ENCODE data around the gene TNS1. TPM values are rescaled to one million over a fixed set of nuclear protein-coding genes. Genes with fewer than 3 reads are reported as not detected.

The TNS1 gene
- total RNA-seq, 1 experiment from 2014 or later, result 4.5 TPM

- Mint-ChIP-seq H3K36me3 (no peaks in the 10 kb centered on the region), H3K27ac (no peak overlapping the region), H3K9me3 (no peaks in the 10 kb centered on the region), H3K4me1 (peaks cover 2% of the 10 kb centered on the region; the same call in 1 of the 2 replicates), H3K27me3 (ENCODE audit: low read depth) (peaks cover 30% of the 10 kb centered on the region), H3K4me3 (no peak overlapping the region)
- POLR2A ChIA-PET, result no interaction called here
- no peak for TF ChIP-seq NR1H2 (CRISPR knock-in tag; IDR thresholded peaks at IDR 0.05)
- TF ChIP-seq ZNF396 (CRISPR knock-in tag; IDR thresholded peaks at IDR 0.05; ENCODE audit: borderline replicate concordance), result no peak
- TF ChIP-seq, protein P1, sequence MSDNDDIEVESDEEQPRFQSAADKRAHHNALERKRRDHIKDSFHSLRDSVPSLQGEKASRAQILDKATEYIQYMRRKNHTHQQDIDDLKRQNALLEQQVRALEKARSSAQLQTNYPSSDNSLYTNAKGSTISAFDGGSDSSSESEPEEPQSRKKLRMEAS (CRISPR knock-in tag; IDR thresholded peaks at IDR 0.05), result no peak
- no peak for TF ChIP-seq CBFB (CRISPR knock-in tag; IDR thresholded peaks at IDR 0.05; ENCODE audit: low read depth)
- TF ChIP-seq CDX4 (CRISPR knock-in tag; IDR thresholded peaks at IDR 0.05; ENCODE audit: borderline replicate concordance), result no peak
- TF ChIP-seq, protein P2, sequence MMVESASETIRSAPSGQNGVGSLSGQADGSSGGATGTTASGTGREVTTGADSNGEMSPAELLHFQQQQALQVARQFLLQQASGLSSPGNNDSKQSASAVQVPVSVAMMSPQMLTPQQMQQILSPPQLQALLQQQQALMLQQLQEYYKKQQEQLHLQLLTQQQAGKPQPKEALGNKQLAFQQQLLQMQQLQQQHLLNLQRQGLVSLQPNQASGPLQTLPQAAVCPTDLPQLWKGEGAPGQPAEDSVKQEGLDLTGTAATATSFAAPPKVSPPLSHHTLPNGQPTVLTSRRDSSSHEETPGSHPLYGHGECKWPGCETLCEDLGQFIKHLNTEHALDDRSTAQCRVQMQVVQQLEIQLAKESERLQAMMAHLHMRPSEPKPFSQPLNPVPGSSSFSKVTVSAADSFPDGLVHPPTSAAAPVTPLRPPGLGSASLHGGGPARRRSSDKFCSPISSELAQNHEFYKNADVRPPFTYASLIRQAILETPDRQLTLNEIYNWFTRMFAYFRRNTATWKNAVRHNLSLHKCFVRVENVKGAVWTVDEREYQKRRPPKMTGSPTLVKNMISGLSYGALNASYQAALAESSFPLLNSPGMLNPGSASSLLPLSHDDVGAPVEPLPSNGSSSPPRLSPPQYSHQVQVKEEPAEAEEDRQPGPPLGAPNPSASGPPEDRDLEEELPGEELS (CRISPR knock-in tag; IDR thresholded peaks at IDR 0.05), result no peak
- TF ChIP-seq SMAD3 (CRISPR knock-in tag; IDR thresholded peaks at IDR 0.05; ENCODE audit: borderline replicate concordance), result no peak
- no peak for TF ChIP-seq ZNF138 (CRISPR knock-in tag; conservative IDR thresholded peaks at IDR 0.05)
- no peak for TF ChIP-seq CREM (CRISPR knock-in tag; IDR thresholded peaks at IDR 0.05)
- no peak for TF ChIP-seq TP53 (CRISPR knock-in tag; IDR thresholded peaks at IDR 0.05)
- TF ChIP-seq JUN (CRISPR knock-in tag; IDR thresholded peaks at IDR 0.05), result no peak
- TF ChIP-seq IRF1 (CRISPR knock-in tag; IDR thresholded peaks at IDR 0.05), result no peak
- no peak for TF ChIP-seq TEAD1 (CRISPR knock-in tag; IDR thresholded peaks at IDR 0.05)
- TF ChIP-seq KAT7 (CRISPR knock-in tag; IDR thresholded peaks at IDR 0.05; ENCODE audit: borderline replicate concordance), result no peak
- TF ChIP-seq, protein P3, sequence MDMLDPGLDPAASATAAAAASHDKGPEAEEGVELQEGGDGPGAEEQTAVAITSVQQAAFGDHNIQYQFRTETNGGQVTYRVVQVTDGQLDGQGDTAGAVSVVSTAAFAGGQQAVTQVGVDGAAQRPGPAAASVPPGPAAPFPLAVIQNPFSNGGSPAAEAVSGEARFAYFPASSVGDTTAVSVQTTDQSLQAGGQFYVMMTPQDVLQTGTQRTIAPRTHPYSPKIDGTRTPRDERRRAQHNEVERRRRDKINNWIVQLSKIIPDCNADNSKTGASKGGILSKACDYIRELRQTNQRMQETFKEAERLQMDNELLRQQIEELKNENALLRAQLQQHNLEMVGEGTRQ (CRISPR knock-in tag; IDR thresholded peaks at IDR 0.05), result no peak
- TF ChIP-seq, protein P4, sequence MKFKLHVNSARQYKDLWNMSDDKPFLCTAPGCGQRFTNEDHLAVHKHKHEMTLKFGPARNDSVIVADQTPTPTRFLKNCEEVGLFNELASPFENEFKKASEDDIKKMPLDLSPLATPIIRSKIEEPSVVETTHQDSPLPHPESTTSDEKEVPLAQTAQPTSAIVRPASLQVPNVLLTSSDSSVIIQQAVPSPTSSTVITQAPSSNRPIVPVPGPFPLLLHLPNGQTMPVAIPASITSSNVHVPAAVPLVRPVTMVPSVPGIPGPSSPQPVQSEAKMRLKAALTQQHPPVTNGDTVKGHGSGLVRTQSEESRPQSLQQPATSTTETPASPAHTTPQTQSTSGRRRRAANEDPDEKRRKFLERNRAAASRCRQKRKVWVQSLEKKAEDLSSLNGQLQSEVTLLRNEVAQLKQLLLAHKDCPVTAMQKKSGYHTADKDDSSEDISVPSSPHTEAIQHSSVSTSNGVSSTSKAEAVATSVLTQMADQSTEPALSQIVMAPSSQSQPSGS (CRISPR knock-in tag; IDR thresholded peaks at IDR 0.05; ENCODE audit: borderline replicate concordance, low read depth), result no peak
- TF ChIP-seq GTF2I (CRISPR knock-in tag; conservative IDR thresholded peaks at IDR 0.05), result no peak
- no peak for TF ChIP-seq MXD4 (CRISPR knock-in tag; IDR thresholded peaks at IDR 0.05; ENCODE audit: borderline replicate concordance)
- TF ChIP-seq IRF2 (CRISPR knock-in tag; IDR thresholded peaks at IDR 0.05; ENCODE audit: borderline replicate concordance, low read depth), result no peak
- TF ChIP-seq, protein P5, sequence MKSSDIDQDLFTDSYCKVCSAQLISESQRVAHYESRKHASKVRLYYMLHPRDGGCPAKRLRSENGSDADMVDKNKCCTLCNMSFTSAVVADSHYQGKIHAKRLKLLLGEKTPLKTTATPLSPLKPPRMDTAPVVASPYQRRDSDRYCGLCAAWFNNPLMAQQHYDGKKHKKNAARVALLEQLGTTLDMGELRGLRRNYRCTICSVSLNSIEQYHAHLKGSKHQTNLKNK (CRISPR knock-in tag; IDR thresholded peaks at IDR 0.05), result no peak
- CTCF ChIA-PET, result interaction anchor here (0.7 to 1.5 kb wide), 6 partner anchors 24 to 944 kb away, joined by 3 to 7 read pairs (median 4); partner anchors contain the start of gene RUFY4
- DNase-seq (ENCODE audit: low spot score) (no peak), ATAC-seq (no peak)
Measured at GRCh38 chr2:218036371-218036770, 33.6 kb upstream of the TNS1 start.

Measured in WTC11 (cell line).